ENCODE data around the gene HNRNPA1. TPM values are rescaled to one million over a fixed set of nuclear protein-coding genes. Genes with fewer than 3 reads are reported as not detected.
"Not testable (repeated sequence)": the region's sequence is repeated elsewhere in the genome, so short reads cannot be mapped to it uniquely, and the experiment has no call there.

HNRNPA1 gene
- 3,205 and 3,261 TPM in 2 replicates for total RNA-seq
- long read RNA-seq, full-length matches to known transcripts, result 12,428 of 12,999 reads
- long read RNA-seq, partial matches to known transcripts, result 199 of 12,999 reads
- long read RNA-seq, other reads (novel, unspliced or antisense), result 372 of 12,999 reads

- H3K4me3 Mint-ChIP-seq, result no peak within 1 kb of the TSS
- peak; percentile 87 for DNase-seq (ENCODE audit: low read depth, low spot score)
- peaks cover 16% of the 10 kb centered on the region for H3K36me3 Mint-ChIP-seq (ENCODE audit: low read depth)
- no peak within 1 kb of the TSS for H3K27ac Mint-ChIP-seq (ENCODE audit: unreplicated experiment)
- no peak for TF ChIP-seq CTCF (conservative IDR thresholded peaks at IDR 0.05)
- H3K4me1 Mint-ChIP-seq, result peaks cover 44% of the 10 kb centered on the region
- H3K27me3 Mint-ChIP-seq (ENCODE audit: low read depth), result peaks cover 13% of the 10 kb centered on the region
- H3K9me3 Mint-ChIP-seq, result no peaks in the 10 kb centered on the region
Measured at GRCh38 chr12:54280468-54281260, at the start of gene HNRNPA1. Gene HNRNPA1, plus strand, starts transcription at chr12:54280726. Its CDS starts 82 bp downstream, at chr12:54280808.

DNA sequence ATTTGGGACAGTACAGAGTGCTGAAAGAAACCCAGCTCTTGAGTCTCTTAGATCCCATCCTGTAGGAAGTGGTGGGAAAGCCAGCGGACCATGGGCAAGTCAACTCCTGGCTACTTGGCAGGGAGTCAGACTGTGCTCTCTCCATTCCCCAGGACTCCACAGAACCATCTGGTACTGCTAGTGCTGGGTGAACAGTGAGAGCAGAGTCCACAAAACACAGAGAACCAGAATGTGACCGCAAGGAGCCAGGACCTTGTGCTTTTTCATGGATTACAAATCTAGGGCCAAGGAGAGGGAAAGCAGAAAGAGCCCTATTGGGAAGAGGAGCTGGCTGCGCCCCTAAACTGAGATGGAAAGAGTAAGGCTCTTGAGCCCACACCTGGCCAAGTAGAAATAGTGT is 49.3 kb upstream of the HNRNPA1 start:
- H3K36me3 Mint-ChIP-seq (ENCODE audit: low read depth); H3K27ac Mint-ChIP-seq (ENCODE audit: unreplicated experiment); DNase-seq (ENCODE audit: low read depth, low spot score); H3K9me3 Mint-ChIP-seq; H3K27me3 Mint-ChIP-seq (ENCODE audit: low read depth); H3K4me3 Mint-ChIP-seq: not testable (repeated sequence)
- H3K4me1 Mint-ChIP-seq, result peaks cover 20% of the 10 kb centered on the region

- no peaks in the 10 kb centered on the region for H3K9me3 Mint-ChIP-seq
- DNase-seq (ENCODE audit: low read depth, low spot score), result no peak
- H3K27ac Mint-ChIP-seq (ENCODE audit: unreplicated experiment), result no peak overlapping the region
- no peak overlapping the region for H3K4me3 Mint-ChIP-seq
- H3K27me3 Mint-ChIP-seq (ENCODE audit: low read depth), result no peaks in the 10 kb centered on the region
- TF ChIP-seq CTCF (conservative IDR thresholded peaks at IDR 0.05), result peak; percentile 42
- H3K4me1 Mint-ChIP-seq, result peaks cover 20% of the 10 kb centered on the region
- H3K36me3 Mint-ChIP-seq (ENCODE audit: low read depth), result no peaks in the 10 kb centered on the region
Measured at GRCh38 chr12:54232790-54233189, 47.7 kb upstream of the HNRNPA1 start.

- TF ChIP-seq CTCF (conservative IDR thresholded peaks at IDR 0.05), result no peak
- H3K9me3 Mint-ChIP-seq, result no peaks in the 10 kb centered on the region
- H3K27ac Mint-ChIP-seq (ENCODE audit: unreplicated experiment), result no peak overlapping the region
- no peak for DNase-seq (ENCODE audit: low read depth, low spot score)
- H3K36me3 Mint-ChIP-seq (ENCODE audit: low read depth), result peaks cover 13% of the 10 kb centered on the region
- H3K4me3 Mint-ChIP-seq, result no peak overlapping the region
- peaks cover 16% of the 10 kb centered on the region for H3K4me1 Mint-ChIP-seq
- no peaks in the 10 kb centered on the region for H3K27me3 Mint-ChIP-seq (ENCODE audit: low read depth)
Measured at GRCh38 chr12:54238531-54238930, 42.0 kb upstream of the HNRNPA1 start.

DNA sequence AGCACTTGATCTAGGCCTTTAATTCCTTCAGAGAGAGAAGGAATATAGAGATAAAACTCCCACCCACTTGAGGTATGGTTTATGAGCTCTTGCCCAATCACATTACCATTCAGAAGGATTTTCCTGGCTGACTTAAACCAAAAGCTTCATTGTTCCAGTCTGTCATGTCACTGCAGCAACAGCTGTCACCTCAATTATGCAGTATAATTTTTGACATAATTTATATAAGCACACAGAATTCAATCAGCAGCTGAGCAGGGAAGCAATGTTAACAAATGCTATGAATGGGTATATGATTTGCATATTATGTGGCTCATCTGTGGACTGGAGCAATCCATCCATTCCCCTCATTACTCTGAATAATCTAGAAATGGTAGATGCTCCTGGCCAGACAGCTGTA is 40.9 kb upstream of the HNRNPA1 start:
- Mint-ChIP-seq H3K4me3 (no peak overlapping the region), H3K9me3 (no peaks in the 10 kb centered on the region), H3K27me3 (ENCODE audit: low read depth) (no peaks in the 10 kb centered on the region), H3K36me3 (ENCODE audit: low read depth) (peaks cover 13% of the 10 kb centered on the region), H3K4me1 (peaks cover 13% of the 10 kb centered on the region), H3K27ac (ENCODE audit: unreplicated experiment) (no peak overlapping the region)
- TF ChIP-seq CTCF (conservative IDR thresholded peaks at IDR 0.05), result no peak
- DNase-seq (ENCODE audit: low read depth, low spot score), result no peak

DNA sequence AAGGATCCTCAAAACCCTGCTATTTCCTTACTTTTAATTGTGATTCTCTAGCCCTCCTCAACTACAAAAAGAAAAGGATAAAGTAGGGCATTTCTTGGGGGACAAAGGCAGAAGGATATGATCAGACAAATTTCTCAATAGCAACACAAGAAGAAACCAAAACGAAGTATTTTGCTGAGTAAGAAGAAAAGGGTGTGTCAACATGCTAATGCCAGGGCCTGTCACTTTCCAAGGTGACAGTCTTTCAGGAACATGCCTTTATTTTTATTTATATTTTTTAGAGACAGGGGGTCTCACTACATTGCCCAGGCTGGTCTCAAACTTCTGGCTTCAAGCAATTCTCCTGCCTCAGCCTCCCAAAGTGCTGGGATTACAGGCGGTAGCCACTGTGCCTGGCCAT is 40.4 kb upstream of the HNRNPA1 start:
- no peak overlapping the region for H3K4me3 Mint-ChIP-seq
- TF ChIP-seq CTCF (conservative IDR thresholded peaks at IDR 0.05), result no peak
- H3K4me1 Mint-ChIP-seq, result peaks cover 12% of the 10 kb centered on the region
- no peaks in the 10 kb centered on the region for H3K27me3 Mint-ChIP-seq (ENCODE audit: low read depth)
- H3K36me3 Mint-ChIP-seq (ENCODE audit: low read depth), result peaks cover 13% of the 10 kb centered on the region
- DNase-seq (ENCODE audit: low read depth, low spot score), result no peak
- H3K27ac Mint-ChIP-seq (ENCODE audit: unreplicated experiment), result no peak overlapping the region
- H3K9me3 Mint-ChIP-seq, result no peaks in the 10 kb centered on the region

All from neural crest cell (in vitro differentiated cells).